Keratinocyte (primary cell): ENCODE data around the gene MMP28. TPM values are rescaled to one million over a fixed set of nuclear protein-coding genes. Genes with fewer than 3 reads are reported as not detected.

Experiments
- DNase-seq: peaks from one replicate; pipeline ENCODE4 v3.0.0-alpha.2; 2011; ENCODE audit warnings: low read depth, missing footprints, low spot score
- FAIRE-seq: peaks from 2 replicates; lab custom pipeline; 2011; peaks lifted over from hg19 to GRCh38; lab: Jason Lieb, UNC
- H2AFZ ChIP-seq: 2 replicates; pipeline ENCODE4 v1.6.0; 2012; ENCODE audit warnings: low read length, control low read depth, inconsistent platforms; ENCODE audit not compliant: control insufficient read depth
- H3K27ac ChIP-seq: 2 replicates; pipeline ENCODE4 v1.5.1; 2011; ENCODE audit warnings: low read length; ENCODE audit not compliant: control insufficient read depth, insufficient read depth
- H3K27me3 ChIP-seq: 3 replicates; pipeline ENCODE4 v1.6.0; 2011; ENCODE audit warnings: low read length; ENCODE audit not compliant: control insufficient read depth, insufficient read depth; ENCODE audit errors: extremely low read depth
- H3K36me3 ChIP-seq, 2 experiments: 2 replicates in 1 of 2; 3 replicates in 1 of 2; pipeline ENCODE4 v1.5.1; 2011; ENCODE audit warnings: low read length in 2 of 2, mild to moderate bottlenecking in 1 of 2; ENCODE audit not compliant: control insufficient read depth in 2 of 2, insufficient read depth in 2 of 2; ENCODE audit errors: extremely low read depth in 1 of 2
- H3K4me1 ChIP-seq: 3 replicates; pipeline ENCODE4 v1.5.1; 2011; ENCODE audit warnings: low read length; ENCODE audit not compliant: control insufficient read depth, insufficient read depth; ENCODE audit errors: extremely low read depth
- H3K4me2 ChIP-seq: 3 replicates; pipeline ENCODE4 v1.6.0; 2011; ENCODE audit warnings: low read depth, low read length; ENCODE audit not compliant: control insufficient read depth, insufficient read depth; ENCODE audit errors: extremely low read depth
- H3K4me3 ChIP-seq, 3 experiments: fragments of 200-600 bp in 1 of 3; sonication (generic) in 1 of 3; 2 replicates in 2 of 3; 3 replicates in 1 of 3; pipeline ENCODE4 v1.5.1; 2011 to 2016; ENCODE audit warnings: low read length in 3 of 3, mild to moderate bottlenecking in 3 of 3, control low read depth in 2 of 3, inconsistent platforms in 1 of 3, low read depth in 1 of 3, mixed read lengths in 1 of 3, mixed run types in 1 of 3, moderate library complexity in 1 of 3; ENCODE audit not compliant: control insufficient read depth in 2 of 3, insufficient read depth in 2 of 3; ENCODE audit errors: extremely low read depth in 1 of 3
- H3K79me2 ChIP-seq: 2 replicates; pipeline ENCODE4 v1.6.0; 2012; ENCODE audit warnings: low read length; ENCODE audit not compliant: control insufficient read depth, insufficient read depth
- H3K9ac ChIP-seq: 3 replicates; pipeline ENCODE4 v1.6.0; 2011; ENCODE audit warnings: low read length; ENCODE audit not compliant: control insufficient read depth, insufficient read depth; ENCODE audit errors: extremely low read depth
- H3K9me1 ChIP-seq: 3 replicates; pipeline ENCODE4 v1.6.0; 2011; ENCODE audit warnings: low read length; ENCODE audit not compliant: control insufficient read depth, insufficient read depth; ENCODE audit errors: extremely low read depth
- H3K9me3 ChIP-seq: 2 replicates; pipeline ENCODE4 v1.5.1; 2012; ENCODE audit warnings: low read depth, low read length; ENCODE audit not compliant: control insufficient read depth
- H4K20me1 ChIP-seq: 3 replicates; pipeline ENCODE4 v1.6.0; 2011; ENCODE audit warnings: low read length; ENCODE audit not compliant: control insufficient read depth, insufficient read depth; ENCODE audit errors: extremely low read depth
- EZH2 ChIP-seq: IDR thresholded peaks from one replicate; pipeline ENCODE4 v1.6.1; 2012; ENCODE audit warnings: inconsistent platforms, mild to moderate bottlenecking, low read length, moderate library complexity
- dilution Hi-C: fragments of 300-500 bp; cut with MboI; formaldehyde crosslinking; loops from one replicate; pipeline ENCODE4 v1.7.0; 2020; ENCODE audit warnings: low sequenced_read_pairs; ENCODE audit not compliant: extremely low pct_ligation_motif_present
- polyA plus RNA-seq, 5 experiments: library from polyadenylated mRNA; depleted of rRNA in 3 of 5; stranded (reverse) in 3 of 5; stranded (forward) in 1 of 5; unstranded in 1 of 5; fragments of >200 nt; gene quantifications; 1 replicate in 1 of 5; 2 replicates in 3 of 5; 3 replicates in 1 of 5; pipeline versions ENCODE4 v1.2.1 to v1.2.3, GENCODE V29; 2011 to 2012; ENCODE audit warnings: missing spikeins in 2 of 5, low read depth in 1 of 5, low replicate concordance in 1 of 5
- TF ChIP-seq, protein P1 (sequence below), 3 experiments: IDR thresholded peaks in 1 of 3; conservative IDR thresholded peaks in 1 of 3; optimal IDR thresholded peaks in 1 of 3; 2 replicates in 2 of 3; 3 replicates in 1 of 3; pipeline versions ENCODE3 to v1.5.1; 2011; ENCODE audit warnings: low read length in 3 of 3, mild to moderate bottlenecking in 3 of 3, moderate library complexity in 2 of 3, control low read depth in 1 of 3, inconsistent platforms in 1 of 3; ENCODE audit not compliant: insufficient read depth in 2 of 3; ENCODE audit errors: extremely low read depth in 1 of 3

The MMP28 gene
- polyA plus RNA-seq, 1 donor (not counting 4 experiments of a cell fraction or from before 2014, with no cell fraction given): 21.3 TPM

DNA sequence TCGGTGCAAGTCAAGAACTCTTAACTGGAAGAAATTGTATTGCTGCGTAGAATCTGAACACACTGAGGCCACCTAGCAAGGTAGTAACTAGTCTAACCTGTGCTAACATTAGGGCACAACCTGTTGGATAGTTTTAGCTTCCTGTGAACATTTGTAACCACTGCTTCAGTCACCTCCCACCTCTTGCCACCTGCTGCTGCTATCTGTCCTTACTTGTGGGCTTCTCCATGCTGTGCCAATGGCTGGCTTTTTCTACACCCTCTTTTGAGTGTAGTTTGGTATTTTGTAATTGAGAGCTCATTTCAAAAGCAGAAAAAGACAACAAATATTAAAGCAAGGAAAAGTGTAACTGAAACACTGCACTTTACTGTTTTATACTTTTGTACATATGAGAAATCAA lies 71.7 kb downstream of the MMP28 start:
- peaks cover 3% of the 10 kb centered on the region for H3K4me1 ChIP-seq
- H3K9me1 ChIP-seq: no peaks in the 10 kb centered on the region
- no peak overlapping the region for H3K4me3 ChIP-seq
- H3K36me3 ChIP-seq: peaks cover 14 to 29% of the 10 kb centered on the region in 2 experiments
- dilution Hi-C loops: no loop called here
- H3K4me2 ChIP-seq: no peak overlapping the region
- DNase-seq (no peak), FAIRE-seq (no peak)
- H3K79me2 ChIP-seq: no peaks in the 10 kb centered on the region
- no peaks in the 10 kb centered on the region for H3K27me3 ChIP-seq
- no peaks in the 10 kb centered on the region for H4K20me1 ChIP-seq
- no peak overlapping the region for H2AFZ ChIP-seq
- H3K9me3 ChIP-seq: no peaks in the 10 kb centered on the region
- no peak for TF ChIP-seq EZH2
- TF ChIP-seq, protein P1, sequence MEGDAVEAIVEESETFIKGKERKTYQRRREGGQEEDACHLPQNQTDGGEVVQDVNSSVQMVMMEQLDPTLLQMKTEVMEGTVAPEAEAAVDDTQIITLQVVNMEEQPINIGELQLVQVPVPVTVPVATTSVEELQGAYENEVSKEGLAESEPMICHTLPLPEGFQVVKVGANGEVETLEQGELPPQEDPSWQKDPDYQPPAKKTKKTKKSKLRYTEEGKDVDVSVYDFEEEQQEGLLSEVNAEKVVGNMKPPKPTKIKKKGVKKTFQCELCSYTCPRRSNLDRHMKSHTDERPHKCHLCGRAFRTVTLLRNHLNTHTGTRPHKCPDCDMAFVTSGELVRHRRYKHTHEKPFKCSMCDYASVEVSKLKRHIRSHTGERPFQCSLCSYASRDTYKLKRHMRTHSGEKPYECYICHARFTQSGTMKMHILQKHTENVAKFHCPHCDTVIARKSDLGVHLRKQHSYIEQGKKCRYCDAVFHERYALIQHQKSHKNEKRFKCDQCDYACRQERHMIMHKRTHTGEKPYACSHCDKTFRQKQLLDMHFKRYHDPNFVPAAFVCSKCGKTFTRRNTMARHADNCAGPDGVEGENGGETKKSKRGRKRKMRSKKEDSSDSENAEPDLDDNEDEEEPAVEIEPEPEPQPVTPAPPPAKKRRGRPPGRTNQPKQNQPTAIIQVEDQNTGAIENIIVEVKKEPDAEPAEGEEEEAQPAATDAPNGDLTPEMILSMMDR (optimal IDR thresholded peaks at IDR 0.05 in 1 of 3, IDR thresholded peaks at IDR 0.05 in 1 of 3, conservative IDR thresholded peaks at IDR 0.05 in 1 of 3; ENCODE audit: extremely low read depth in 1 of 3, insufficient read depth in 2 of 3, low read length in 3 of 3): no peak
- H3K27ac ChIP-seq: no peak overlapping the region
- H3K9ac ChIP-seq: no peak overlapping the region

DNA sequence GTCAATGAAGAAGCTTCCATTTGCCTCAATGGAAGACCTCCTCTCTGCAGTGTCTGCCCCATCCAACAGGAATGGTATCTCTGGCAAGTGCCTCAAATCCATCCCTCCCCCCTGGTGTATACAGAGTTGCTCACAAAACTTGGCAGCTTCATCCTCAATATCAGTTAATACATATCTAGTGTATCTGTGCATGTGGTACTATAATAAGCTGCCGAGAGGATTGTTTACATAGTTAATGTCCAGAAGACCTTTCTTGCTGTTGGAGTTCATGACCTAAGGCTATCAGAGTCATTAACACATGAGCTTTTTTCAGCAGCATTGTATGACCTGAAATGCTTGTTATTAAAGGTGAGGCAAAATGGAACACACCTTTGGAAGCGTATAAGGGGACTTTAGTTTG lies 78.0 kb downstream of the MMP28 start:
- dilution Hi-C loops: no loop called here
- no peaks in the 10 kb centered on the region for H3K27me3 ChIP-seq
- no peak overlapping the region for H3K4me2 ChIP-seq
- no peaks in the 10 kb centered on the region for H3K4me1 ChIP-seq
- H3K36me3 ChIP-seq: peaks cover 24 to 28% of the 10 kb centered on the region in 2 experiments
- no peaks in the 10 kb centered on the region for H3K9me3 ChIP-seq
- H3K9ac ChIP-seq: no peak overlapping the region
- TF ChIP-seq EZH2: no peak
- H3K79me2 ChIP-seq: no peaks in the 10 kb centered on the region
- FAIRE-seq (no peak), DNase-seq (no peak)
- no peak overlapping the region for H2AFZ ChIP-seq
- H3K4me3 ChIP-seq: no peak overlapping the region
- H3K9me1 ChIP-seq: no peaks in the 10 kb centered on the region
- no peaks in the 10 kb centered on the region for H4K20me1 ChIP-seq
- H3K27ac ChIP-seq: no peak overlapping the region

DNA sequence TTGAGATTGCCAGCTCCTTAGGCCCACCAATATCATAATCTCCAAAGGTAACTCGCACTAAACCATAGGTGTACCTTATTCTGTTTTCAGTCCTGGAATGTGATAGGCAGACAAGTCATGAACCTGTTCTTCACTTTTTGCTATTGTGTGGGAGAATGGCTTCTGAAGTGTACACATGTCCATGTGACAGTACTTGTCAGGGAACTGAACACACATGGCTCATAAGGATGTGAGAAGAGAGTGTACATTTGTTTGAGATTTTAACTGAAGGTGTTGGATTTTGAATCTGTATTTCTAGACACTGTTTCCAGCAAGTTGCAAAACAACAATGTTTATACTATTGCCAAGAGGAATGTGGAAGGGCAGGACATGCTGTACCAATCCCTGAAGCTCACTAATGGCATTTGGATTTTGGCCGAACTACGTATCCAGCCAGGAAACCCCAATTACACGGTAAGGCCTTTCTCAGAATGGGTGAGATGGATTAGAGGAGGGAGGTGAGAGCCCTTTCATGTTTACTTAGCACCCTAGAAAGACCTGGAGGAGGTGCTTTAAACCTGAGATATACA lies 78.5 kb downstream of the MMP28 start:
- no peak for FAIRE-seq
- no peak overlapping the region for H3K4me3 ChIP-seq
- no peaks in the 10 kb centered on the region for H3K79me2 ChIP-seq
- H3K36me3 ChIP-seq: peaks cover 24 to 30% of the 10 kb centered on the region in 2 experiments
- no peak overlapping the region for H3K27ac ChIP-seq
- no peak overlapping the region for H3K4me2 ChIP-seq
- no peak for TF ChIP-seq EZH2
- TF ChIP-seq, protein P1 (optimal IDR thresholded peaks at IDR 0.05 in 1 of 3, IDR thresholded peaks at IDR 0.05 in 1 of 3, conservative IDR thresholded peaks at IDR 0.05 in 1 of 3; ENCODE audit: extremely low read depth in 1 of 3, insufficient read depth in 2 of 3, low read length in 3 of 3): no peak
- H3K27me3 ChIP-seq: no peaks in the 10 kb centered on the region
- dilution Hi-C loops: no loop called here
- no peaks in the 10 kb centered on the region for H3K9me1 ChIP-seq
- H3K9me3 ChIP-seq: no peaks in the 10 kb centered on the region
- no peaks in the 10 kb centered on the region for H3K4me1 ChIP-seq
- DNase-seq: no peak
- H4K20me1 ChIP-seq: no peaks in the 10 kb centered on the region
- H2AFZ ChIP-seq: no peak overlapping the region
- H3K9ac ChIP-seq: no peak overlapping the region
